Measurements from ENCODE around the gene PKM.

The PKM gene

DNA sequence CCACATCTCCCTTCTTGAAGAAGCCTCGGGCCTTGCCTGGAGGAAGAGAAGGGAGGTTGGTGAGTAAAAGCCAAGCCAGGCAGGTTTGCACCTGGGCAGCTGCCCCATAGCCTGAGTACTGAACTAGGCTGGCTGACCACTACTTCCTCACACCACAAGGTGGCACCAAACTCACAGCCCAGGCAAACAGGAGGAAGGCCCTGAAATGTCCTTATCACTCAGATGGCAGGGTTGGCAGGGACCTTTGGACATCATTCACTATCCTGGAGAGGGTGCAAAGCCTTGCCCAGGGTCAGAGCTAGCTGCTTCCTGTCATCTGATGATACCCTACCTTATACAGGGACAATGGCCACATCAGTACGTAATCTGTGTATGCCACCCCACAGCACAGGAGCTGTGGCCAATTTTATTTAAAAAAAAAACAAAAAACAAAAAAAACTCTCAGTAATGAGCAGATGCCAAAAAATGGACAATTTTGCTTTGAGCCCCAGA lies 31.2 kb downstream of the PKM start:
- DNase-seq = no peak

DNA sequence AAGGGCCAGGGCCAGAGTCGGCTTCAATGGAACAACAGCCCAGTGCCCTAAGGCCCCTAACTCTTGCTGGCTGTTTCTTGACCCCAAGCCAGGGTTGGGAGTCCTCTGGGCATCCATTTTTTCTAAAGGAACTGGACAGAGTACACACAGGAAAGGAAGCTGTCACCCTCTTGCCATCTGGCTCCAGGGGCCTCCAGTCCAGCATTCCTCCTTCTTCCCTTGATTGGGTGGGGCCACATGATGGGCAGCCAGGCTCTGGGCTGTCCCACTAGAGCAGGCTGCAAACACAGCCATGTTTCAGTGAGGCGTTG lies 31.8 kb downstream of the PKM start:
- DNase-seq = no peak

DNA sequence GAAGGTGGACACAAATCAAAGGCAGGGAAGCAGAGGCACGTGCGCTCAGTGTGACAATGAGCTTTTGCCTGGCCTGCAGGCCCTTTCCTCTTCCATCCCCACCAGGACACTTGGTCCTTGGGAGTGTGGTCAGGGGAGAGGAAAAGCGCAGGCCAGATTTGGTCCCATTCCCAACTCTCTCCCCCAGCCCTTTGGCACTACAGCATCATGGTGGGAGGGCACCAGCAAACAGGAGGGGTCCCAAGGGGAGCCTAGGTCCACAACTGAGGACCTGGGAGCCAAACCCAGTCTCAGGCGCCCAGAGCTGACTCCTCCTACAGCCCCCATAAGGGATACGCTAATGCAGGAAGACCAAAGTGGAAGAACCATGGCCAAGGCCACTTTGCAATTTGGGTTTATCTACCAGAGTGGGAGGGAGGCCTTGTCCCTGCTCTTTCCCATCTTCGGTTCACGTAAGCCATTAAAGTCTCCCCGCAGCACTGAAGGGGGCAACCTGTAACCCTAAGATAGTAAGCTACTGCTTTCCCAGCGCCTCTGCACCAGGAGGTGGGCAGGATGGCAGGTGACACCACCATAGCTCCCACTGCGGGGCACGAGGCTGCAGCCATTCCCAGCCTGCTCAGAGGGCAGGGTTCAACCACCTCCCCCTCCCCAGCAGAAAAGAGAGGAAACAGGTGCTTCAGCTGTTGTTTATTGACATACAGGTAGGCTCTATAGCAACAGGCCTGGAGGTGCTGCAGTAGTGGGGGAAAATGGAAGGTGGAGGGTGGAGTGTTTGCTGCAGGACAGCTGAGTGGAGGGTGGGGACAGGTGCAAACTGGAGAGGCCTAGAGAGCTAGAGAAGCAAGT lies 32.4 kb downstream of the PKM start:
- DNase-seq = no peak

DNA sequence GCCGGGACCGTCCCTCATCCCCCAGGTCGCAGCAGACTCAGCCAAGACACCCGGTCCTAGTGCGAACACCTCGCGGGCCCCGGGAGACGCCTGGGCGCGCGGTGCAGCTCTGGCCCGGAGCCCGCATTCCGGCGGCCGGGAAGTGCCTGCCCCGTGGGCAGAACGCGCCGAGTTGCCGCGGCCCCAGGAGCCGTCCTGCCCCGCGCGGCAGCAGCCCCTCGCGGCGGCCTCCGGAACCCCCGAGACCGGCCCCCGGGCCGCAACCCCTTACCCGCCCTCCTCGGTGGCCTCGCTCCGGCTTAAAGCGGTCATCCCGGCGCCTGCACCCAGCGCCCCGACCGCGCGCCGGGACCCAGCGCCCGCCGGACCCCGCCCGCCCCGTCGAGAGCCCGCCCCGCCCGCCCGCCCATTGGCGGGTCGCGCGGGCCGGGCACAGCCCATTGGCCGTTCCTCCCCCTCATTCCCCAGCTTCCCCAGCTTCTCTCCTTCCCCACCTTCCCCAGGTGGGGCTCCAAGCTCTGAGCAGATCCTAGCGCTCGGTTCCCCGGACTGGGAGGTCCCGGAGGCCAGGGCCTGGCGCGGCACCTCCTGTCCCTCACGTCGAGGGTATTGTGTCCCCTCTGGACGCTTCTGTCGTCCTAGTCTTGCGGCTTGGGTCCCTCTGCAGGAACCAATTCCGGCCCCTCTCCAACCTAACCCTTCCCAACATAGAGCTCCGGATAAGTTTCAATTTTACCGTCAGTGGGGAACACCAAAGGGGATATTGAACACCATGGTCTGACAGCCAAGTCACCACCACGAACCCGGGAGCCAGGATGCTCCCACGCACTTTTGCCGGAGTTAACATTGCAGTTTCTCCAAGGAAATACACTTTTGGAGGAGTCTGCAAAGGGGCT lies 33.3 kb downstream of the PKM start, which contains the start of gene GRAMD2A:
Gene GRAMD2A, minus strand, starts transcription at position 328 of the 896 bp plus-strand sequence.
- DNase-seq = no peak

DNA sequence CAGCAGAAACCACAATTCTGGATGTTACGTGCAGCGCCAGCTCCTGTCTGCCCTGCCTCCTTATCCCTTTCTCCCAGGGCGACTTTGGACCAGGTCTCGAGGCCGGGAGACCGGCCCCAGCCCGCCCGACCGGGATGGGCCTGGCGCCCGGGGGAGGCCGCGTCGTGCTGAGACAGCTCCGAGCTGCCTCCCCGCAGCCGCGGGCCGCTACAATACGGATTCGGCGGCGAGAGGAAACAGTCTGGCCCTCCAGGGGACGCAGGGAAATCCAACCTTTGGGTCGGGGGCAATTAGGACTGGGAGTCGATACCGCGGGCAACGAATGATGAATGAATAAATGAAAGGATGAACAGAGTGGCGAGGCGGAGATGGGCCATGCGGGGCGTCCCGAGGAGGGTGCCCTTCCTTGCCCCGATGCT lies 33.9 kb downstream of the PKM start:
- DNase-seq = no peak

DNA sequence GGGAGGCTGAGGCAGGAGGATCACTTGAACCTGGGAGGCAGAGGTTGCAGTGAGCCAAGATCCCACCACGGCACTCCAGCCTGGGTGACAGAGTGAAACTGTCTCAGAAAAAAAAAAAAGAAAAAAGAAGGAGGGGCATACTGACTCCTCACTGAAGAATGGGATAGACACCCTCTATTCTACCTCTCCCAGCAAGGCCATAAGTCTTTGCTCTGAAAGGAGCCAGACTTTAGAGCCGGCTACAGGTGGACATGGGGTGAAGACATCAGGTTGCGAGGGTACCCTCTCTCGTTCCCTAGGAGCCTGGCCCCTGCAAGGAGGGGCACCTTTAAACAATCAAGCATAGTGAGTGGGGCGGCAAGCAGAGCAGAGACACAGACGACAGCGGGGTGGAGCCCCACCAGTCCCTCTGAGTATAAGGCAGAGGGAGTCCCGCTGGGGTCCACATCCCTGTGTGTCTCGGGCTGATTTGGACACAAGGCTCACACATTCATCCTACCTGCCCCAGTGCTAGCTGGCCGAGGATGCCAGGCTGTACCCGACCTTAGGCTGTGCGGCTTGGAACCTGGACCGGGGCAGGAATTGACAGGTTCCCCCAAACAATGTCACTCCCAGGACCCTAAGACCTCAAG lies 34.5 kb downstream of the PKM start:
- no peak for DNase-seq

DNA sequence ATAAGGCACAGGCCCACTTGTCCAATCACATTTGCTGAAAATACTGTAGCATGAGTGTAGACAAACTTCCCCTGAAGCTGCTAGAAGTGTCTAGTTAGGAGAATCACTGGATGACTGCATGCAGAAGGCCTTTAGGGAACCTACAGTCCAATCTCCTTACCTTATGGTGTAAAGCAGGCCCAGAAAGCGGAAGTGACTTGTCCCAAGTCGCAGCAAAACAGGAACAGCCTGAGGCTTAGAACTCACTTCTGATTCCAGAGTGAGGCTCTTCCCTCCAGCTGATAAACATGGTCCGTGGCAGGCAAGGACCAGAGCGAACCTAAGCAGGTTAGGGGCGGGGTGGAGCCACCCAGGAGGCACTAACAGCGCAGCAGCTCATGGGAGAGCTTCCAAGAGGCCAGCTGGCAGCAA lies 35.9 kb downstream of the PKM start:
- DNase-seq = no peak

DNA sequence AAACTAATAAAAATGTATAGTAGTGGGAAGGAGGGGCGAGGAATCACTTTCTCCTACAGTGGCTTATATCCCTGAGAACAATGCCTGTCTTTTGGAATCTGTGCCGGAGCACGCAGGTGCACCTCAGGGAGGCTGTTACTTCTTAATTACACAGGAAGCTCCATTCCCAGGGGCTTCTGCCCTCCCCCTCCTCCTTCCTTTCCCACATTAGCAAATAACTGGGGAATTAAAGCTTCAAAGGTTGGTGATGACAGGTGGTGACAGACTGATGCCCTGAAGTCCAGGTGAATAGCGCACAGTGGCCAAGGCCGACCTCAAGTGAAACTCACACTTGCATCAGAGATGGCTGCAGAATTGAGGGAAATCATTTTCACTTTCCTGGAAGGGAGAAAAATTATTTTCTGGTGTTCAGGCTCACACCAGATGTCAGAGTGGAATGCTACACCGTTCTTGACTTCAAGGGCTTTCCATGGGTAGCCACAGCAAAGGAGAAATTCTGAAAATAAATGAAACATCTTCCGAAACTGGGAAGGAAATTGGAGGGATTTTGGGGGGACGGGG lies 37.1 kb downstream of the PKM start:
- no peak for DNase-seq

DNA sequence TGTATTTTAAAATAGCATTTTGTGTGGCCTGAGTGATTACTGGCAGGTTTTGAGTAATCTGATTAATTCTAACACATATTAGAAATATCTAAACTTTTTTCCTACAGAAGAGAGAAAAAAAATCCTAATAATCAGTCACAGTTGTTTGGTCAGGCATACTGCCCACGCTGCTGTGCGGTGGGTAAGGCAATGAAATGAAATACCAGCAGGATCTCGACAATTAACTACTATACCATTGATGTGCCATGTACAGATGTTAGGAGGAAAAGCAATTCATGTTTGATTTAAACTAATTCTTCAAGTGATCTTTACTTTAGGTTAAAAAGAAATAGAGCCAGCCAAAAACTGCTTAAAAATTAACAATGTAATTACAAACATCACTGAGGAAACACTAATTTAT lies 38.6 kb downstream of the PKM start:
- DNase-seq = no peak

DNA sequence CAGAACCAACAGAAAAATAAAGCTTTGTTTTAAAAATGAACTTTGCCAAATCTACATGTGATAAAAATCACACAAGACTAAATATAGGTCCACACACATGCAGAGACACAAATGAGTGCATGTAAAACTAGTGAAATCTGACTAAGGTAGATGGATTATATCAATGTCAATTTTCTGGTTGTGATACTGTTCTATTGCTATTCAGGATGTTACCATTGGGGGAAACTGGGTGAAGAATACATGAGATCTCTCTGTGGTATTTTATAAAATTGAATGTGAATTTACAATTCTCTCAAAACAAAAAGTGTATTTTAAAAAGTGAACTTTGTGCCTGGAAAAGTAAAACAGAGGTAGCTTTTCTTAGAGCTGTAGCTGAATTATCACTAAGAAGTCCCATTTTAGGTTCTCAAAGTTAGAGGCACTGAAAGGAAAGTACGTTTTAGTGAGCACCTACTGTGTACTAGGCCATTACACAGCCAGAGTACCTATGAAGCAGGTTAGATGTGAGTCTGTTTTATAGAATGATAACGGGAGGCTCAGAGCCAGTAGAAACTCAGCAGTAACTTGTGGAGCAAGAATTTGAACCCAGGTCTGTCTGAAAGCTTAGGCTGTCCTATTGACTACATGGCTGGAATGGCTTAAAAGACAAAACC lies 41.6 kb downstream of the PKM start:
- no peak for DNase-seq

DNA sequence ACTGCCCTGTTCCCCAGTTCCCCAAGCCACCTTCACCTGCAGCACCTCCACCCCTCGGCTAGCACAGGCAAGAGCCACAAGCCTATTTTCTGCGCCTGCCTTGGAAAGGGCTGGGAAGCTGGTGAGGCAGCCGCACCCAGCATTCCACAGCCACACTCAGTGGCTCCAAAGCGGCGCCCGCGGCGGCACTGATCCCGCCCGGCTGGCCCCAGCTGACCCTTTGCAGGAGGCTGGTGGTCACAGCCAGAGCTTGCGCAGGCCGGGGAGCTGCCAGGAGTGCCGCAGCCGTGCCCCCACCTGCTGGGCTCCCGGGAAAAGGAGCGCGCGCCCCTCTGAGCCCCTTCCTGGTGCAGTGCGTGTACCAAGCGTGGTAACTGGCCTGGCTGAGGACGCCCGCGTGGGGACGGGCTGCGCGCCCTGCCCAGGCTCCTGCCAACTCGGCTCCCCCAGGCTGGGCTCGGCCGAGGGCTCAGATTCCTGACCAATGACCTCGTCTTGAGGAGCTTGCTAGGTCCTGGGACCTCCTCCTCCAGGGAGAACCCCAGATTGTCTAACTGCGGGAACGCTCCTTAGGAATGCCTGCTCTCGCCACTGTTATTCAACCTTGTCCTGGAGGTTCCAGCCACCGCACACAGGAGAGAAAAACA lies 46.7 kb downstream of the PKM start:
- no peak for DNase-seq

DNA sequence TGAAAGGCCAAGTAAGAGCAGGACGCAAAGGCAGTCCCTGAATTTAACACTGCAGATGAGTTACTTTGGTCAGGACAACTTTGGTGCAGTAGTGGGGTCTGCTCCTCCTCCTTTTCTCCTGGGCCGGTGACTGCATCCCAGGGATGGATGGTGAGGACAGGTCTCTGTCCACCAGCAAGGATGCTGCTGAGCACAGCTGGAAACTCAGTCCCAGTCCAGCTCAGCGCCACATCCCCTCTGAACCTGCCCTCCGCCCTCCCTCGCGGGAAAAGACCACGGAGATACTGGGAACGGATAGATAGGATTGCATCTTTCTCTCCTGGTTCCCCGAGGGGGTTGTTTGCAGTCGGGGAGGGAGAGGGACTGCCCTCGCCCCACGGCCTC lies 47.2 kb downstream of the PKM start:
- DNase-seq = no peak

DNA sequence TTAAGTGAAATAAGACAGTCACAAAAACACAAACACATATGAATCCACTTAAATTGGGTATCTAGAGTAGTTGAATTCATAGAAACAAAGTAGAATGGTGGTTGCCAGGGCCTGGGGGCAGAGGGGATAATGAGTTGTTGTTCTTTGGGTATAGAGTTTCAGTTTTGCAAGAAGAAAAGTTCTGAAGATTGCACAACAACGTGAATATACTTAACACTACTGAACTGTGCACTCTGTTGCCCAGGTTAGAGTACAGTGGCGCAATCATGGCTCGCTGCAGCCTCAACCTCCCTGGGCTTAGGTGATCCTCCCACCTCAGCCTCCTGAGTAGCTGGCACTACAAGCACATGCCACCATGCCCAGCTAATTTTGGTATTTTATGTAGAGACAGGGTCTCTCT lies 48.3 kb downstream of the PKM start:
- no peak for DNase-seq

DNA sequence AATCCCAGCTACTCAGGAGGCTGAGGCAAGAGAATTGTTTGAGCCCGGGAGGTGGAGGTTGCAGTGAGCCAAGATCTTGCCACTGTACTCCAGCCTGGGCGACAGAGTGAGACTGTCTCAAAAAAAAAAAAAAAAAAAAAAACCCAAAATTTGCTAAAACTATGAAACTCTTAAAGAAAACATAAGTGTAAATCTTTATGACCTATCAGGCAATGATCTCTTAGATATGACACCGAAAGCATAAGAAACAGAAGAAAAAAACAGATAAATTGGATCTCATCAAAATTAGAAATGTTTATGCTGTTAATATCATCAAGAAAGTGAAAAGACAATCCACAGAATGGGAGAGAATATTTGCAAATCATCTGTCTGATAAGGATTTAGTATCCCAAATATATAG lies 48.7 kb downstream of the PKM start:
- DNase-seq = no peak

DNA sequence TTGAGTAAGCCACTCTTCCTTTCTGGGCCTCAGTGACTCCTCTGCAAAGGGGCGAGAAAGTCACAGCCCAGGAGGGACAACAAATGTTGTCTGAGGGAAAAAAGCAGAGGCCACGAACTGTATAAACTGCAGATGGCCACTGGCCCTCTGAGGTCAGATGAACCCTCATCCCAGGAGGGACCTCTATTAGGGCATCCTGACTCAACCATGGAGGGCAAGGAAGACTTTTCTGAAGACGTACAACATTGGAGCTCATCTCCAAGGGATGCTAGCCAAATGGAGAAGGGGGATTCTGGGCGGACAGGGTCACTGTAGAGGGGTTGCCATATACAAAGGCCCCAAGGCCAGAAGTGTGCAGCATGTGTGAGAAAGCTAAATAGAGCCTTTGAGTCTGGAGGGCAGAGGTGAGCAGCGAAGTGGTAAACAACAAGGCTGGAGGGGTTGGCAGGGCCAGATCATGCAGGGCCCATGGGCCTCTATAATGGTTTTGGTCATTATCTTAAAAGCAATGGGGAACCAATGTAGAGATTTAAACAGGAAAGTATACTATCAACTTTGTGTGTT lies 50.1 kb downstream of the PKM start:
- DNase-seq = no peak

DNA sequence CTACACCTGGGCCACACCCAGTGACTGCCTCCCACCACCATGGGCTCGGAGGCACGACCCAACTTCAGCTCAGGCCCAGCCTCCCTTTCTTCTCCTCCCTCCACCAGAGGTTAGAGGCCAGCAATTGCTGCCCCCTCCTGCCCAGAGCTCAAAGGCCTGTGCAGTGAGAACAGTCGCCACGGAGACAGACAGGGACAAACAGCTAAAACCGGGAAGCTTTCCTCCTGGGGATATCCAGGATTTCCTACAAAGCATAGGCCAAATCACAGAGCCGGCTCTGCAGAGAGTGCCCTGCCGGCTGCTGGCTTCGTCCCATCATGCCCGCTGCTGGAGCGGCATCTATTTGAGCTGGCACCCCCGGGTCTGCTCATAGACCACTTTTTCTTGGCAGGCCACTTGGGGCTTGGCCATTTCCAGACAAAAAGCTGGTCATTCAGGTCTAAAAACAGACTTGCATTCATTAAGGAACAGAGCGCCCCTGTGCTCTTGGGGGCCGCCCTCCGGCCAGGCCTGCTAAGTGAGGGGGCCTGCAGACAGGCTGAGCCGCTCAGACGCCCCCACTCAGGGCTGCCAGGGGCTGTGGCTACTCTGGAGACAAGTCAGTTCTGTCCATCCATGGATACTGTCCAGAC lies 50.9 kb downstream of the PKM start:
- DNase-seq = no peak

DNA sequence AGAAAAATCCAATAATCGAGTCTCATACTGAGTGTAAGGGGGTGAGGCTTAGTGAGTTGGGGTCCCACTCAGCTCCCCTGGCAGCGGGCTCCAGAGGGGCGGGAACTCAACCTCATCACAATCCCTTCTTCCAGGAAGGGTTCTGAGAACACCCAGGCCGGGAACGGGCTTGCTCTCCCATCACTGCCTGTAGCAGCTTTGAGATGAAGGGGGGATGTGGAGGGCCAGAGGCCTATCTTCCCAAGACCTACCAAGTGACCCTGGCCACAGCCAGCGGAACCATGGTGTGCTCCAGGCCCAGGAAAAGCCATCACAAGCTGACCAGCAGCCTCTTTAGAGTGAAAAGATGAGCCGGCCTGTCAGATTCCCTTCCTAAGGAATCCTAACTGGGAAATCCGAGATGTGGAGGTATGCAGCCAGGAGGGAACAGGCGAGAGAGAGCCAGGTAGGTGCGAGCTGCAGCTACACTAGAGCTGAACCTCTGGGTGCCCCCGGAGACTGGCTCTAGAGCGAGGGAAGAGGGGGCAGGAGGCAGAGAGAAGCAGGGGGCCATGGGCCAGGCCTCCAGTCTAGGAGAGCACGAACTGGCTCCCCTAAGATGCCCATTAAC lies 51.9 kb downstream of the PKM start:
- no peak for DNase-seq

DNA sequence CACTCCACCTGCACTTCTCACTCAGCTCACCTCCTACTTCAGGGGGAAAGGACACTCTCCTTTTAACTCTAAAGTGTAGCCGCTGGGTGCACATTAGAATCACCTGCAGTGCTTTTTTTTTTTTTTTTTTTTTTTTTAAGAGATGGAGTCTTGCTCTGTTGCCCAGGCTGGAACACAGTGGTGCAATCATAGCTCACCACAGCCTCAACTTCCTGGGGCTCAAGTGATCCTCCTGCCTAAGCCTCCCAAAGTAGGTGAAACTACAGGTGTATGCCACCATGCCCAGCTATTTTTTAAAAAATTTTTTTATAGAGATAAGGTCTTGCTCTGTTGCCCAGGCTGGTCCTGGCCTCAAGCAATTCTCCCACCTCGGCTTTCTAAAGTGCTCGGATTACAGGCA lies 54.2 kb downstream of the PKM start:
- DNase-seq = no peak

DNA sequence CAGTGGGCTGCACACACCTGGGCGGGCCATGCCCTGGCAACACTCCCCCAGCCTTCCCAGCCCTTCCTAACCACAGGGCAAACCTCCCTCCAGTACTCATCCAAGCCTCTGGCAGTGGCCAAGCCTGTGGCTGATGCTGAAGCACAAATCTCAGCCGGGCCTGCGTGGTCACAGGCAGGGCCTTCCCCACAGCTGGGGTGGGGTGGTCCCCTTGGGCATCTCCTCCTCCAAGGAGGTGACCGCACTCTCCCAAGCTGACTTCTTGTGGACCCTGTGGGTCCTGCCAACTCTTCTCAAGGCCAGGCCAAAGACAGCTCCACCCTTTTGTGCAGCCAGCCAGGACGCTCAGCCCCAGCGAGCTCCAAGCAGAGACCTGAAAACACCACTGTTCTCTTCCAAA lies 54.8 kb downstream of the PKM start:
- DNase-seq = no peak

DNA sequence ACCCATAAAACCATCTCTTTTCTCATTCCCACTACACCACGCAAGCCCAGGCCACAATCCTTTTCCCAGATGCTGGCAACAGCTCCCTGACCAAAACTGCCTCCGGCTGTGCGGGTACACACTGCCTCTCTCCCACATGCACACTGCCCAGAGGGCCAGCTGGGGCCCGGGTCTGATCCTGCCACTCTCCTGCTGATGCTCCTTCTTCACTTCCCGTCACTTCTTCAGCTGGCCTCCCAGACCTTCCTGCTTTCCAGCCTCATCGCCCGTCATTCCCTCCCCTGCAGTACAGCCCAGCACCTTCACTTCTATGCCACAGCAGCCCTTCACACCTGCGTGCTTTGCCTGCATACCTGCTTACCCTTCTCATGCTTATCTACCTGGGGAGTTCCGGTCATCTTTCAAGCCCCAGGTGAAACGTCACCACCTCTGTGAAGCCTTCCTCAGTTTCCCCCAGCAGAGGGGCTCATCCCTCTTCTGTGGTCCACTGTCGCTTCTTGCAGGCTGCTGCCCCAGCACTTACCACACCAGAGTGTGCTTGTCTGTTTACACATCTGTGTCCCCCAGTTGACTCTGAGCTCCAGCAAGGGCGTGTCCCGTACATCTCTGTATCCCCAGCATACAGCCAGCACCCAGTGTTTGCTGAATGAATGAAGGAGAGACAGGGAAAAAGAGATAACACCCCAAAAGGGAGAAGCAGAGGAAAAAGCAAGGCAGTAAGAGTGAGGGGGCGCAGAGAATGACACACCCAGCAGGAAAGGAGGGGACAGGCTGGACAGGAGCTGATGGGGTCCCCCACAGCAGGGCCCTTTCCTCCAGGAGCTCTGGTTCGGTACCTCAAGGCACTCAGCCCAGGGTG lies 55.6 kb downstream of the PKM start:
- DNase-seq = no peak

Data from KG1 (cell line).